AG20443 (cell line): Measurements from ENCODE around the gene IRX4.
"Not testable (repeated sequence)": the region's sequence is repeated elsewhere in the genome, so short reads cannot be mapped to it uniquely, and the experiment has no call there.

ENCODE experiments used
- DNase-seq: peaks from one replicate; pipeline ENCODE4 v3.0.0; 2012; ENCODE audit warnings: low spot score, mixed read lengths

Gene IRX4

GRCh38 chr5:1856596-1857255 lies 26.0 kb downstream of the IRX4 start:
- DNase-seq, result no peak

GRCh38 chr5:1855596-1855995 lies 27.1 kb downstream of the IRX4 start:
- no peak for DNase-seq

GRCh38 chr5:1855075-1855474 lies 27.6 kb downstream of the IRX4 start:
- no peak for DNase-seq

- DNase-seq, result no peak
Observed at GRCh38 chr5:1853531-1853930, 29.2 kb downstream of the IRX4 start.

GRCh38 chr5:1852324-1852947 lies 30.3 kb downstream of the IRX4 start:
- DNase-seq, result no peak

- DNase-seq, result no peak
Observed at GRCh38 chr5:1851290-1851934, 31.3 kb downstream of the IRX4 start.

- DNase-seq, result no peak
Observed at GRCh38 chr5:1850324-1851154, 32.2 kb downstream of the IRX4 start.

GRCh38 chr5:1847611-1848010 lies 35.1 kb downstream of the IRX4 start:
- no peak for DNase-seq

- no peak for DNase-seq
Observed at GRCh38 chr5:1847056-1847455, 35.7 kb downstream of the IRX4 start.

GRCh38 chr5:1846583-1846982 lies 36.1 kb downstream of the IRX4 start:
- DNase-seq, result no peak

GRCh38 chr5:1845696-1846095 lies 37.0 kb downstream of the IRX4 start:
- no peak for DNase-seq

GRCh38 chr5:1844708-1845436 lies 37.9 kb downstream of the IRX4 start:
- DNase-seq, result no peak

- DNase-seq, result not testable (repeated sequence)
Observed at GRCh38 chr5:1843761-1844160, 39.0 kb downstream of the IRX4 start.

- DNase-seq, result no peak
Observed at GRCh38 chr5:1842004-1842819, 40.5 kb downstream of the IRX4 start.

- DNase-seq, result no peak
Observed at GRCh38 chr5:1840741-1841521, 41.8 kb downstream of the IRX4 start.

GRCh38 chr5:1840071-1840547 lies 42.6 kb downstream of the IRX4 start:
- no peak for DNase-seq

GRCh38 chr5:1838013-1838412 lies 44.7 kb downstream of the IRX4 start:
- DNase-seq, result no peak

- DNase-seq, result no peak
Observed at GRCh38 chr5:1836891-1837880, 45.5 kb downstream of the IRX4 start.
